HCT116 (cell line): Measurements from ENCODE around the gene IGSF9B. TPM values are rescaled to one million over a fixed set of nuclear protein-coding genes. Genes with fewer than 3 reads are reported as not detected.

Experiments used
- ATAC-seq: fragments of 200-7000 bp; cut with Tn5 transposase; 2 replicates; pipeline ENCODE4 v1.9.1; 2020; ENCODE audit warnings: mild to moderate bottlenecking, moderate library complexity
- BruUV-seq: library from RNA; stranded (reverse); fragments of 400-500 nt; replicated peaks from 2 replicates; lab custom pipeline; 2021; lab: Mats Ljungman, UMichigan
- CTCF ChIA-PET: fragments of 300-600 bp; sonication (Branson Sonifier 250); formaldehyde crosslinking; loops from one replicate; lab custom pipeline; 2021; ENCODE audit warnings: antibody characterized with exemption; lab: Charles Lee
- POLR2A ChIA-PET: fragments of 300-600, 350-600 bp; sonication (Branson Sonifier 250); formaldehyde crosslinking; loops from one replicate; lab custom pipeline; 2021; ENCODE audit warnings: antibody characterized with exemption; lab: Charles Lee
- RAD21 ChIA-PET, 2 experiments: fragments of 300-600 bp; sonication (Branson Sonifier 250); formaldehyde crosslinking; loops; one replicate each; lab custom pipeline; 2023; ENCODE audit warnings: low total read pairs in 2 of 2; ENCODE audit not compliant: uncharacterized antibody in 2 of 2, unreplicated experiment in 2 of 2, low non-redundant PET in 1 of 2; lab: Charles Lee
- DNase-seq: peaks from one replicate; pipeline ENCODE4 v3.0.0-alpha.2; 2010; ENCODE audit warnings: low read depth, low spot score
- H2AFZ ChIP-seq: fragments of 200-600 bp; shearing (Covaris generic), sonication (generic); 2 replicates; pipeline ENCODE4 v1.6.1; 2017; ENCODE audit warnings: low read depth, mixed run types, mixed read lengths, antibody characterized with exemption, low read length; ENCODE audit not compliant: poor library complexity, severe bottlenecking
- H3K27ac ChIP-seq: 2 replicates; pipeline ENCODE4 v1.5.1; 2012; ENCODE audit warnings: low read depth, low read length
- H3K27me3 ChIP-seq: fragments of 200-600 bp; sonication (generic); 2 replicates; pipeline ENCODE4 v1.6.1; 2016; ENCODE audit warnings: mixed run types, low read length, mixed read lengths; ENCODE audit not compliant: insufficient read depth
- H3K36me3 ChIP-seq, 2 experiments: fragments of 200-500 bp in 1 of 2; fragments of 200-600 bp in 1 of 2; sonication (Bioruptor generic) in 1 of 2; sonication (generic) in 1 of 2; 2 replicates each; pipeline versions ENCODE4 v1.5.1 to v1.6.1; 2014 to 2016; ENCODE audit warnings: low read length in 2 of 2, inconsistent platforms in 1 of 2, mixed read lengths in 1 of 2, mixed run types in 1 of 2; ENCODE audit not compliant: insufficient read depth in 2 of 2, control insufficient read depth in 1 of 2
- H3K4me1 ChIP-seq, 2 experiments: fragments of 200-600 bp in 1 of 2; sonication (generic) in 1 of 2; 2 replicates each; pipeline versions ENCODE4 v1.5.1 to v1.6.1; 2012 to 2017; ENCODE audit warnings: low read length in 2 of 2, inconsistent platforms in 1 of 2, mild to moderate bottlenecking in 1 of 2, mixed read lengths in 1 of 2, mixed run types in 1 of 2, moderate library complexity in 1 of 2; ENCODE audit not compliant: insufficient read depth in 2 of 2, control insufficient read depth in 1 of 2
- H3K4me2 ChIP-seq: fragments of 200-600 bp; sonication (generic); 2 replicates; pipeline ENCODE4 v1.6.1; 2017; ENCODE audit warnings: mixed run types, low read length, mixed read lengths
- H3K4me3 ChIP-seq, 2 experiments: fragments of 200-600 bp in 1 of 2; sonication (generic) in 1 of 2; replicated peaks in 1 of 2; 2 replicates each; pipeline ENCODE4 v1.5.1; 2011 to 2016; ENCODE audit warnings: low read length in 2 of 2, control low read depth in 1 of 2, low read depth in 1 of 2, mild to moderate bottlenecking in 1 of 2, mixed read lengths in 1 of 2, mixed run types in 1 of 2
- H3K79me2 ChIP-seq: fragments of 200-600 bp; sonication (generic); 2 replicates; pipeline ENCODE4 v1.6.1; 2017; ENCODE audit warnings: mild to moderate bottlenecking, mixed run types, low read length, moderate library complexity, mixed read lengths; ENCODE audit not compliant: insufficient read depth
- H3K9ac ChIP-seq: fragments of 200-600 bp; sonication (generic); 2 replicates; pipeline ENCODE4 v1.6.1; 2016; ENCODE audit warnings: low read length, mixed read lengths
- H3K9me2 ChIP-seq: fragments of 200-600 bp; sonication (generic), shearing (Covaris generic); 2 replicates; pipeline ENCODE4 v1.6.1; 2017; ENCODE audit warnings: mixed run types, mild to moderate bottlenecking, moderate library complexity; ENCODE audit not compliant: insufficient read depth
- H3K9me3 ChIP-seq, 2 experiments: fragments of 200-500 bp in 1 of 2; fragments of 200-600 bp in 1 of 2; sonication (Bioruptor generic) in 1 of 2; sonication (generic) in 1 of 2; 2 replicates each; pipeline ENCODE4 v1.6.1; 2014 to 2017; ENCODE audit warnings: low read length in 2 of 2, mixed read lengths in 2 of 2, inconsistent platforms in 1 of 2, low read depth in 1 of 2, mild to moderate bottlenecking in 1 of 2, mixed run types in 1 of 2, moderate library complexity in 1 of 2; ENCODE audit not compliant: control insufficient read depth in 1 of 2, insufficient read depth in 1 of 2
- H4K20me1 ChIP-seq: fragments of 200-600 bp; sonication (generic), shearing (Covaris generic); 2 replicates; pipeline ENCODE4 v1.6.1; 2017; ENCODE audit warnings: mixed run types, mild to moderate bottlenecking, moderate library complexity; ENCODE audit not compliant: insufficient read depth
- ATF3 ChIP-seq: IDR thresholded peaks from 2 replicates; pipeline ENCODE4 v1.6.1; 2012
- CBX3 ChIP-seq: IDR thresholded peaks from 2 replicates; pipeline ENCODE4 v1.6.1; 2012; ENCODE audit warnings: low read depth
- CEBPB ChIP-seq: IDR thresholded peaks from 2 replicates; pipeline ENCODE4 v1.6.1; 2012; ENCODE audit warnings: low read depth
- EGR1 ChIP-seq: IDR thresholded peaks from 2 replicates; pipeline ENCODE4 v1.6.1; 2012; ENCODE audit warnings: low read depth
- ELF1 ChIP-seq: IDR thresholded peaks from 2 replicates; pipeline ENCODE4 v1.6.1; 2012; ENCODE audit warnings: low read depth, borderline replicate concordance
- EZH2 ChIP-seq: fragments of 200-600 bp; sonication (generic); IDR thresholded peaks from 2 replicates; pipeline ENCODE4 v1.6.1; 2017; ENCODE audit warnings: antibody characterized with exemption, mixed run types
- FOSL1 ChIP-seq: IDR thresholded peaks from 2 replicates; pipeline ENCODE4 v1.6.1; 2012; ENCODE audit warnings: low read depth
- JUND ChIP-seq: IDR thresholded peaks from 2 replicates; pipeline ENCODE4 v1.6.1; 2012
- MAX ChIP-seq: IDR thresholded peaks from 2 replicates; pipeline ENCODE4 v1.6.1; 2012
- POLR2A ChIP-seq: IDR thresholded peaks from 2 replicates; pipeline ENCODE4 v1.7.0; 2011; ENCODE audit warnings: borderline replicate concordance; ENCODE audit not compliant: insufficient read depth, insufficient read length; ENCODE audit errors: extremely low read depth
- POLR2AphosphoS5 ChIP-seq: IDR thresholded peaks from 2 replicates; pipeline ENCODE4 v1.6.1; 2011; ENCODE audit warnings: mild to moderate bottlenecking, low read depth, low read length, moderate library complexity
- RAD21 ChIP-seq: IDR thresholded peaks from 2 replicates; pipeline ENCODE4 v1.6.1; 2012; ENCODE audit warnings: low read depth, mild to moderate bottlenecking
- SRF ChIP-seq: IDR thresholded peaks from 2 replicates; pipeline ENCODE4 v1.6.1; 2012; ENCODE audit warnings: low read depth
- YY1 ChIP-seq: IDR thresholded peaks from 2 replicates; pipeline ENCODE4 v1.6.1; 2011; ENCODE audit warnings: low read length, low read depth, moderate library complexity, mild to moderate bottlenecking; ENCODE audit not compliant: insufficient replicate concordance; ENCODE audit errors: extremely low read depth
- ZFX ChIP-seq: fragments of 450-650 bp; IDR thresholded peaks from 2 replicates; pipeline ENCODE4 v1.6.1; 2017
- ZNF274 ChIP-seq: fragments of 200-500 bp; sonication (Bioruptor generic); IDR thresholded peaks from 2 replicates; pipeline ENCODE4 v1.6.1; 2014; ENCODE audit warnings: mild to moderate bottlenecking, low read depth, low read length, inconsistent platforms
- intact Hi-C: fragments of 100-400 bp; cut with micrococcal nuclease; formaldehyde crosslinking; loops from 2 replicates; pipeline ENCODE4 v1.10.0; 2022
- total RNA-seq: library from RNA; stranded (reverse); gene quantifications from one replicate; pipeline ENCODE4 v1.2.1, GENCODE V29; 2021; ENCODE audit not compliant: unreplicated experiment
- TF ChIP-seq, protein P1 (sequence below): IDR thresholded peaks from 2 replicates; pipeline ENCODE4 v1.6.1; 2012; ENCODE audit warnings: low read depth

The IGSF9B gene
- total RNA-seq, 1 experiment from 2014 or later = 12.4 TPM

DNA sequence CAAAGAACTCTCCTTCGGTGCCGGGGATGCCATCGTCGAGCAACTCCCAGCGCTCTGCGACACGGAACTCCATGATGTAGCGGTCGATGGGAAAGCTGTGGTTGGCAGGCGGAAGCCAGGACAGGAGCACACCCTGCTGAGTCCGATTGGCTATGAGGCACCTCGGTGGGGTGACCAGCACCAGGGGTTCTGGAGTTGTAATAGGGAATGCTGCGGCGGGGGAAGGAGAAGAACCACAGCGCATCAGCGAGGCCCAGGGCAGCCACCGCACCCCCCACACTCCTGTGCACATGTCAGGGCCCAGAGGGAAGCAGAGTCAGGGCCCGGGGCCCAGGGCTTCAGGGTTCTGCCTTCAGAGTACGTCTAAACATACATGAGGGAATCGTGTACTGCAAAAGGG is 31.0 kb downstream of the IGSF9B start:
- intact Hi-C loops = loop anchor here (5.0 to 10.0 kb wide), 2 partner anchors 127 to 329 kb away; partner anchors contain the start of genes ACAD8 and THYN1
- Histone ChIP-seq H3K9me3 (no peaks in the 10 kb centered on the region), H3K4me1 (peaks cover 0 to 11% of the 10 kb centered on the region in 2 experiments; a peak in 2 of 4 replicates), H3K9me2 (no peaks in the 10 kb centered on the region), H3K27ac (no peak overlapping the region), H3K79me2 (no peaks in the 10 kb centered on the region), H3K36me3 (0 out of 4 replicates have a peak, but pooled peaks cover 0 to 6% of the 10 kb centered on the region in 2 experiments), H4K20me1 (no peaks in the 10 kb centered on the region), H3K9ac (no peak overlapping the region), H2AFZ (no peak overlapping the region), H3K4me2 (no peak overlapping the region), H3K27me3 (no peaks in the 10 kb centered on the region), H3K4me3 (no peak overlapping the region)
- DNase-seq = no peak
- no peak for ATAC-seq
- ChIA-PET RAD21 (no interaction called here), POLR2A (no interaction called here), CTCF (no interaction called here)
- no TSS peak for BruUV-seq
- TF ChIP-seq CEBPB (no peak), MAX (no peak), CBX3 (no peak), EGR1 (no peak), POLR2A (no peak), POLR2AphosphoS5 (no peak), YY1 (no peak), EZH2 (no peak), JUND (no peak), RAD21 (no peak), FOSL1 (no peak), ZFX (no peak), ELF1 (no peak), ATF3 (no peak), ZNF274 (no peak), SRF (no peak)
- TF ChIP-seq, protein P1, sequence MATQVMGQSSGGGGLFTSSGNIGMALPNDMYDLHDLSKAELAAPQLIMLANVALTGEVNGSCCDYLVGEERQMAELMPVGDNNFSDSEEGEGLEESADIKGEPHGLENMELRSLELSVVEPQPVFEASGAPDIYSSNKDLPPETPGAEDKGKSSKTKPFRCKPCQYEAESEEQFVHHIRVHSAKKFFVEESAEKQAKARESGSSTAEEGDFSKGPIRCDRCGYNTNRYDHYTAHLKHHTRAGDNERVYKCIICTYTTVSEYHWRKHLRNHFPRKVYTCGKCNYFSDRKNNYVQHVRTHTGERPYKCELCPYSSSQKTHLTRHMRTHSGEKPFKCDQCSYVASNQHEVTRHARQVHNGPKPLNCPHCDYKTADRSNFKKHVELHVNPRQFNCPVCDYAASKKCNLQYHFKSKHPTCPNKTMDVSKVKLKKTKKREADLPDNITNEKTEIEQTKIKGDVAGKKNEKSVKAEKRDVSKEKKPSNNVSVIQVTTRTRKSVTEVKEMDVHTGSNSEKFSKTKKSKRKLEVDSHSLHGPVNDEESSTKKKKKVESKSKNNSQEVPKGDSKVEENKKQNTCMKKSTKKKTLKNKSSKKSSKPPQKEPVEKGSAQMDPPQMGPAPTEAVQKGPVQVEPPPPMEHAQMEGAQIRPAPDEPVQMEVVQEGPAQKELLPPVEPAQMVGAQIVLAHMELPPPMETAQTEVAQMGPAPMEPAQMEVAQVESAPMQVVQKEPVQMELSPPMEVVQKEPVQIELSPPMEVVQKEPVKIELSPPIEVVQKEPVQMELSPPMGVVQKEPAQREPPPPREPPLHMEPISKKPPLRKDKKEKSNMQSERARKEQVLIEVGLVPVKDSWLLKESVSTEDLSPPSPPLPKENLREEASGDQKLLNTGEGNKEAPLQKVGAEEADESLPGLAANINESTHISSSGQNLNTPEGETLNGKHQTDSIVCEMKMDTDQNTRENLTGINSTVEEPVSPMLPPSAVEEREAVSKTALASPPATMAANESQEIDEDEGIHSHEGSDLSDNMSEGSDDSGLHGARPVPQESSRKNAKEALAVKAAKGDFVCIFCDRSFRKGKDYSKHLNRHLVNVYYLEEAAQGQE = no peak
